Dendritic cell treated with granulocyte-macrophage colony-stimulating factor and Interleukin-4, amounts not matched to agents 40 ng/mL and 50 ng/mL, for 4 days (primary cell): ENCODE measurements around the gene FAM167B.
"Not testable (repeated sequence)": the region's sequence is repeated elsewhere in the genome, so short reads cannot be mapped to it uniquely, and the experiment has no call there.

Source experiments
- H3K27ac Mint-ChIP-seq: one replicate; pipeline ENCODE4 v1.8.0; 2022; ENCODE audit warnings: mild to moderate bottlenecking, mixed read lengths
- H3K27me3 Mint-ChIP-seq: one replicate; pipeline ENCODE4 v1.8.0; 2022; ENCODE audit warnings: mild to moderate bottlenecking, mixed read lengths
- H3K36me3 Mint-ChIP-seq: one replicate; pipeline ENCODE4 v1.8.0; 2022; ENCODE audit warnings: low read depth, mixed read lengths
- H3K4me1 Mint-ChIP-seq: one replicate; pipeline ENCODE4 v1.8.0; 2022; ENCODE audit warnings: low read depth, mixed read lengths
- H3K4me3 Mint-ChIP-seq: one replicate; pipeline ENCODE4 v1.8.0; 2022; ENCODE audit warnings: mild to moderate bottlenecking, moderate library complexity, mixed read lengths
- H3K9me3 Mint-ChIP-seq: one replicate; pipeline ENCODE4 v1.8.0; 2022; ENCODE audit warnings: mixed read lengths
- intact Hi-C: fragments of 100-400 bp; cut with micrococcal nuclease; formaldehyde crosslinking; loops from one replicate; pipeline ENCODE4 v1.15.0; 2022

Gene FAM167B

GRCh38 chr1:32286763-32287162 lies 39.7 kb downstream of the FAM167B start:
- H3K36me3 Mint-ChIP-seq = peaks cover 3% of the 10 kb centered on the region
- H3K27ac Mint-ChIP-seq = no peak overlapping the region
- intact Hi-C loops = no loop called here
- no peak overlapping the region for H3K4me3 Mint-ChIP-seq
- H3K9me3 Mint-ChIP-seq = no peaks in the 10 kb centered on the region
- peaks cover 5% of the 10 kb centered on the region for H3K4me1 Mint-ChIP-seq
- H3K27me3 Mint-ChIP-seq = no peaks in the 10 kb centered on the region

- intact Hi-C loops = no loop called here
- Mint-ChIP-seq H3K27me3 (no peaks in the 10 kb centered on the region), H3K4me1 (peaks cover 27% of the 10 kb centered on the region), H3K9me3 (no peaks in the 10 kb centered on the region), H3K36me3 (peaks cover 23% of the 10 kb centered on the region), H3K4me3 (no peak overlapping the region), H3K27ac (no peak overlapping the region)
Observed at GRCh38 chr1:32289256-32289655, 42.2 kb downstream of the FAM167B start.

- Mint-ChIP-seq H3K4me1 (peaks cover 41% of the 10 kb centered on the region), H3K27me3 (no peaks in the 10 kb centered on the region), H3K4me3 (peak overlapping the region; percentile 90), H3K36me3 (peaks cover 34% of the 10 kb centered on the region), H3K9me3 (no peaks in the 10 kb centered on the region), H3K27ac (peak overlapping the region; percentile 91)
- intact Hi-C loops = no loop called here
Observed at GRCh38 chr1:32291145-32291707, 44.2 kb downstream of the FAM167B start.

GRCh38 chr1:32291708-32292538 lies 44.9 kb downstream of the FAM167B start, which contains the start of gene HDAC1:
TSS of gene HDAC1 (plus strand) at chr1:32292083. CDS start at chr1:32292170, 87 bp downstream.
- Mint-ChIP-seq H3K36me3 (peaks cover 40% of the 10 kb centered on the region), H3K27me3 (no peaks in the 10 kb centered on the region), H3K9me3 (no peaks in the 10 kb centered on the region), H3K27ac (peak within 1 kb of the TSS; percentile 91), H3K4me3 (peak within 1 kb of the TSS; percentile 90), H3K4me1 (peaks cover 46% of the 10 kb centered on the region)
- intact Hi-C loops = no loop called here

- H3K9me3 Mint-ChIP-seq, H3K4me3 Mint-ChIP-seq, H3K27me3 Mint-ChIP-seq, intact Hi-C loops, H3K27ac Mint-ChIP-seq: not testable (repeated sequence)
- H3K36me3 Mint-ChIP-seq = peaks cover 56% of the 10 kb centered on the region
- H3K4me1 Mint-ChIP-seq = peaks cover 38% of the 10 kb centered on the region
Observed at GRCh38 chr1:32298211-32298610, 51.2 kb downstream of the FAM167B start.
